Suprapubic skin (tissue), 4 donors: ENCODE data around the gene BPIFA2. TPM values are rescaled to one million over a fixed set of nuclear protein-coding genes. Genes with fewer than 3 reads are reported as not detected.

ENCODE experiments used
- DNase-seq, 2 donors: peaks; one replicate each; pipeline ENCODE4 v3.0.0-alpha.2; 2019; ENCODE audit warnings: low spot score in 2 of 2
- H3K27ac ChIP-seq: fragments of 200-600 bp; sonication (generic); one replicate; pipeline ENCODE4 v1.5.1; 2019
- H3K27me3 ChIP-seq: fragments of 200-600 bp; sonication (generic); one replicate; pipeline ENCODE4 v1.5.1; 2019
- H3K36me3 ChIP-seq: fragments of 200-600 bp; sonication (generic); one replicate; pipeline ENCODE4 v1.5.1; 2019
- H3K4me1 ChIP-seq: fragments of 200-600 bp; sonication (generic); one replicate; pipeline ENCODE4 v1.5.1; 2019
- H3K4me3 ChIP-seq: fragments of 200-600 bp; sonication (generic); one replicate; pipeline ENCODE4 v1.5.1; 2019; ENCODE audit warnings: mild to moderate bottlenecking
- H3K9me3 ChIP-seq: fragments of 200-600 bp; sonication (generic); one replicate; pipeline ENCODE4 v1.5.1; 2019
- EP300 ChIP-seq: sonication (generic); formaldehyde crosslinking; IDR thresholded peaks from one replicate; pipeline ENCODE4 v1.6.1; 2017; ENCODE audit warnings: antibody characterized with exemption
- POLR2A ChIP-seq, 2 donors: fragments of 450-650 bp; IDR thresholded peaks; one replicate each; pipeline ENCODE4 v1.6.1; 2017; ENCODE audit warnings: antibody characterized with exemption in 2 of 2, mild to moderate bottlenecking in 2 of 2, moderate library complexity in 2 of 2
- POLR2AphosphoS5 ChIP-seq, 3 donors: sonication (generic); formaldehyde crosslinking; IDR thresholded peaks; one replicate each; pipeline ENCODE4 v1.6.1; 2017; ENCODE audit warnings: antibody characterized with exemption in 3 of 3
- WGBS: methylation state at CpG from one replicate; pipeline ENCODE4 v1.1.5; 2018; 5-methylcytosine and 5-hydroxymethylcytosine counted together
- total RNA-seq, 4 donors: library from RNA; depleted of rRNA; stranded (reverse); fragments of >200 nt; gene quantifications; one replicate each; pipeline ENCODE4 v1.1.0, GENCODE V29; 2016
- TF ChIP-seq, protein P1 (sequence below), 2 donors: fragments of 200-600 bp in 1 of 2; fragments of 450-650 bp in 1 of 2; sonication (generic) in 1 of 2; IDR thresholded peaks; one replicate each; pipeline ENCODE4 v1.5.1; 2016 to 2019; ENCODE audit warnings: antibody characterized with exemption in 2 of 2, mild to moderate bottlenecking in 1 of 2, moderate library complexity in 1 of 2

Gene BPIFA2
- total RNA-seq, 4 donors from 2014 or later: not detected

DNA sequence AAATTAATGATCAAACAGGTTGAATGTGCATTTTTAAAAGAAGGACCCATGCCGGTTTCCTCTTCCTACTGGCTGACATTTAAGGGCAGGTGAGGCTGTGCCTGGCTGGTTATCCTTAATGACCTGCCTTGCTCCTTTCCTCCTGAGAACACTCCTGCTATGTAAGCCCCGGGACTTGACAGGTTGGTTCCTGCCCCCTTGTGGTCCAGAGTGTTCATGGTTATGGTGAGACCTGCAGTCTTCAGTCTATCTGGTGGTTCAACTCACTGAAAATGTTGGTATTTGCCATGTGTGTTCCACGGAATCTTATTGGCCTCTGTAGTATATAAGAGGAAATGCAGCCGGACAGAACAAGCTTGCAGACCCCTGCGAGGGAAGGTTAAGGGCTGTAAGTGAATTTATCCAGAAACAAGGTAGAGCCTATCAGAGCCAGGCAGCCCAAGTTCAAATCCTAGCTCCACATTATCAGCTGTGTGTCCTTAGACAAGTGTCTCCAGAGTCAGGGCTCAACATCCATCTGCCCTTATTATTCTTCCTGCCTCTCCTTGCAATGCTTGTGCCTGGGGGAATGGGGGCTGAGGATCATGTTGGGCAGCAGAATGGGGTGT, 44.0 kb downstream of the BPIFA2 start:
- no peaks in the 10 kb centered on the region for H3K4me1 ChIP-seq
- no peak for TF ChIP-seq POLR2A (IDR thresholded peaks at IDR 0.05)
- TF ChIP-seq, protein P1, sequence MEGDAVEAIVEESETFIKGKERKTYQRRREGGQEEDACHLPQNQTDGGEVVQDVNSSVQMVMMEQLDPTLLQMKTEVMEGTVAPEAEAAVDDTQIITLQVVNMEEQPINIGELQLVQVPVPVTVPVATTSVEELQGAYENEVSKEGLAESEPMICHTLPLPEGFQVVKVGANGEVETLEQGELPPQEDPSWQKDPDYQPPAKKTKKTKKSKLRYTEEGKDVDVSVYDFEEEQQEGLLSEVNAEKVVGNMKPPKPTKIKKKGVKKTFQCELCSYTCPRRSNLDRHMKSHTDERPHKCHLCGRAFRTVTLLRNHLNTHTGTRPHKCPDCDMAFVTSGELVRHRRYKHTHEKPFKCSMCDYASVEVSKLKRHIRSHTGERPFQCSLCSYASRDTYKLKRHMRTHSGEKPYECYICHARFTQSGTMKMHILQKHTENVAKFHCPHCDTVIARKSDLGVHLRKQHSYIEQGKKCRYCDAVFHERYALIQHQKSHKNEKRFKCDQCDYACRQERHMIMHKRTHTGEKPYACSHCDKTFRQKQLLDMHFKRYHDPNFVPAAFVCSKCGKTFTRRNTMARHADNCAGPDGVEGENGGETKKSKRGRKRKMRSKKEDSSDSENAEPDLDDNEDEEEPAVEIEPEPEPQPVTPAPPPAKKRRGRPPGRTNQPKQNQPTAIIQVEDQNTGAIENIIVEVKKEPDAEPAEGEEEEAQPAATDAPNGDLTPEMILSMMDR (IDR thresholded peaks at IDR 0.05): no peak
- no peak overlapping the region for H3K27ac ChIP-seq
- no peaks in the 10 kb centered on the region for H3K36me3 ChIP-seq
- no peak overlapping the region for H3K4me3 ChIP-seq
- H3K9me3 ChIP-seq: no peaks in the 10 kb centered on the region
- peaks cover 27% of the 10 kb centered on the region for H3K27me3 ChIP-seq
- 24% methylated on average over 5 of the region's 5 CpGs for WGBS
- no peak for DNase-seq

DNA sequence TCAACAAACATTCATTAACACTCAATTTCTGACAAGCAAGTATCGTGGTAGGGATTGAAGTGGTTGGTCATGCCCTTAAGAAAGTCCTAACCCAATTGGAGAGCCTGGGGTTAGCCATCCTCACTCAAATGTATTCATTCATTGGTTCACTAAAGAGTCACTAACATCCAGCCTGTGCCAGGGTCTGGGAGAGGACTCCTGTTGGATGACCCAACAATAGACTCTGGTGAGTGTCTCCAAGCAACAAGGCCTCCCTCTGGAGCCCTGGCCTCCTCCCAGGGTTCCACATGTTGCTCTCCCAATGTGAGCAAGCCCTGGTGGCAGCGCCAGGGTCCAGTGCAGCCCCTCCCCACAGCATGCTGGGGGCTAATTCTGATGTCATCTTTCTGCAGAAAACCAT, 49.1 kb downstream of the BPIFA2 start, which contains the start of gene BPIFA3:
TSS of gene BPIFA3 (plus strand) at position 301 of the 400 bp plus-strand sequence. CDS start 185 bp downstream, outside the sequence.
- peaks cover 27% of the 10 kb centered on the region for H3K27me3 ChIP-seq
- H3K9me3 ChIP-seq: no peaks in the 10 kb centered on the region
- no peaks in the 10 kb centered on the region for H3K36me3 ChIP-seq
- no peak within 1 kb of the TSS for H3K27ac ChIP-seq
- WGBS: 87% methylated on average over 1 of the region's 2 CpGs
- no peaks in the 10 kb centered on the region for H3K4me1 ChIP-seq
- DNase-seq: no peak
- no peak within 1 kb of the TSS for H3K4me3 ChIP-seq
- no peak for TF ChIP-seq EP300

DNA sequence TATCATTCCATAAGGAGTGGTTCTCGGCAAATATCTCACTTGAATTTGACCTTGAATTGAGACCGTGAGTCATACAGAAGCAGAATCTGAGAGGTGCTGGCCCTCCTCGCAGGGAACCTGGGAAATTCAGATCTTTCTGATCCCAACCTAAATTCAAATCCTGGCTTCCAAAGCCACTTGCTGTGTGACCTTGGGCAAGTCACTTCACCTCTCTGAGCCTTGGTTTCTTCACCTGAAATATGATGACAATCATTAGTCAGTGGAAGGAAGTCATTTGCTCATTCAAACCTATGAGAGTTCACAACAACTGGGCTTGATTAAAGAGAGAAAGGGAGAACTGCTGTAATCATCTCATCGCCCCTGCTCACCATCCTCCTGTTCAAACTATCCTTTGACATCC, 56.4 kb downstream of the BPIFA2 start:
- H3K4me3 ChIP-seq: no peak overlapping the region
- H3K27me3 ChIP-seq: peaks cover 5% of the 10 kb centered on the region
- no peaks in the 10 kb centered on the region for H3K4me1 ChIP-seq
- DNase-seq: no peak
- H3K27ac ChIP-seq: no peak overlapping the region
- WGBS: 77% methylated on average over 4 of the region's 4 CpGs
- TF ChIP-seq POLR2AphosphoS5 (IDR thresholded peaks at IDR 0.05) (no peak), POLR2A (IDR thresholded peaks at IDR 0.05) (no peak), EP300 (no peak)
- TF ChIP-seq, protein P1 (IDR thresholded peaks at IDR 0.05): no peak
- H3K9me3 ChIP-seq: no peaks in the 10 kb centered on the region
- no peaks in the 10 kb centered on the region for H3K36me3 ChIP-seq

DNA sequence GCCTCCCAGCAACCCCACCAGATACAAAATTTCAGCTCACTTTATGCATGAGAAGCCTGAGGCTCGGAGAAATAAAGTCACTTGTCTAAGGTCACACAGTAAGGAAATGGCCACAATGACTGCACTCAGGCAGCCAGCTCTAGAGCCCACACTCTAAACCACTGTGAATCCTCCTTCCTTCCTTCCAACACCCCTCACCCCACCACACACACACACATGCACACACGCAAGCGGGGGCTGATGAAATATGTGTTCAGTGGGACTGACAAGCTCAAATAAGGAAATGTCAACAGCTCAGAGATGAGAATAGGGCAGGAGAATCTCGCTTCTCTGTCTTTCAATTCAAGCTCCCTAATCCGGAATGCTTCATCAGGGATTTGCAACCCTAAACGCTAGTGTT, 61.9 kb downstream of the BPIFA2 start:
- Histone ChIP-seq H3K27ac (no peak overlapping the region), H3K27me3 (peaks cover 29% of the 10 kb centered on the region), H3K4me1 (no peaks in the 10 kb centered on the region), H3K36me3 (no peaks in the 10 kb centered on the region), H3K4me3 (no peak overlapping the region), H3K9me3 (no peaks in the 10 kb centered on the region)
- 50% methylated on average over 6 of the region's 6 CpGs for WGBS
- no peak for TF ChIP-seq POLR2A (IDR thresholded peaks at IDR 0.05)
- TF ChIP-seq EP300: no peak
- TF ChIP-seq, protein P1 (IDR thresholded peaks at IDR 0.05): no peak
- no peak for TF ChIP-seq POLR2AphosphoS5 (IDR thresholded peaks at IDR 0.05)
- DNase-seq: no peak

Other genes starting within 250 kb of the BPIFA2 start
- gene SUN5, start 163.7 kb upstream of the BPIFA2 start, total RNA-seq: not detected
- gene BPIFB2, start 160.5 kb upstream of the BPIFA2 start, total RNA-seq: not detected
- not detected for gene BPIFB6, start 136.5 kb upstream of the BPIFA2 start, total RNA-seq
- not detected for gene BPIFB3, start 114.3 kb upstream of the BPIFA2 start, total RNA-seq
- gene BPIFB4, start 88.5 kb upstream of the BPIFA2 start, total RNA-seq: not detected
- not detected for gene BPIFA3, start 49.2 kb downstream of the BPIFA2 start, total RNA-seq
- not detected for gene BPIFA1, start 67.8 kb downstream of the BPIFA2 start, total RNA-seq
- gene BPIFB1, start 115.1 kb downstream of the BPIFA2 start, total RNA-seq: not detected
- 10 to 100 TPM; 23.1 to 75.7 (median 27.3) TPM for gene CDK5RAP1, start 233.4 kb downstream of the BPIFA2 start, total RNA-seq